Ishikawa (cell line): ENCODE data around the gene ABHD12B.

Experiments used
- NFIC ChIP-seq: IDR thresholded peaks from 2 replicates; pipeline ENCODE4 v1.6.1; 2012
- RAD21 ChIP-seq: IDR thresholded peaks from 2 replicates; pipeline ENCODE4 v1.6.1; 2012; ENCODE audit warnings: low read depth

DNA sequence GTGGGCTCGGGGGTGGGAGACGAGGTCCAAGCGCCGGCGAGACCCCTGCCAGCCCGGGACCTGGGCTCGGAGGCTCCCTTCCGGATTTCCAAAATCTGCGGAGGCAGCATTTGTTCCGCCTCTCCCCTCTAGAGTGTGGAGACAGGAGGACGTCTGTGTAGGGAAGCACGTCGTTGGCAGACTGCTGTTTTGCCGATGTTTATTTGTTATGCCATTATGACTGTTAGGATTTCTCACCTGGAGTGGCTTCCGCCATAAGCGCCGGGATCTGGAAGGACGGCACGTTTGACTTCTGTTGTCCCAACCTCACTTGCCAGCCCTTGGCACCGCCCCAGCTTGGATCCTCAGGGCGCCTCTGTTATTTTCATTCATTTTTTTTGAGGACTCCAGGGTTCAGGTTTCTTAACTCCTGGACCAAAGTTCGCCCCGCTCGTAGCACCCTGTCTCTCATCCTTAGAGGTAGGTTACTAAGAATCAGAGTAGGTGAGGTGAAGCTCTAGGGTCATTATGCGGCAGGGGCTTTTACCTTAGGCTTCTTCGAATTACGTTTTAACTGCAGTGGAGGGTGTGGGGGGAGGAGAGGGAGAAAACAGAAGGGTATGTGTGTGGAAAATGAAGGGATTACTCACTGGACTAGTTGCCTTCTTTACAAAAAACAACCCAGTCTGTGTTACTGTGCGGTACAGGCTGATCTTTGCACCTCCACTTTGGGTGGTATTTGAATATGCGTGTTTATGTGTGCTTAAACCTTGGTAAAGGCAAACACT, 73.0 kb downstream of the ABHD12B start:
- peak; percentile 46; the same call in 1 of the 2 replicates for TF ChIP-seq NFIC
- no peak for TF ChIP-seq RAD21
